ENCODE measurements around the gene CTCF. TPM values are rescaled to one million over a fixed set of nuclear protein-coding genes. Genes with fewer than 3 reads are reported as not detected.
A peak's percentile ranks its signal among the peaks of the same experiment; 100 is the strongest.

CTCF gene
- total and polyA plus RNA-seq, 3 experiments from 2014 or later: 65.4 to 67.4 (median 66.4) TPM

DNA sequence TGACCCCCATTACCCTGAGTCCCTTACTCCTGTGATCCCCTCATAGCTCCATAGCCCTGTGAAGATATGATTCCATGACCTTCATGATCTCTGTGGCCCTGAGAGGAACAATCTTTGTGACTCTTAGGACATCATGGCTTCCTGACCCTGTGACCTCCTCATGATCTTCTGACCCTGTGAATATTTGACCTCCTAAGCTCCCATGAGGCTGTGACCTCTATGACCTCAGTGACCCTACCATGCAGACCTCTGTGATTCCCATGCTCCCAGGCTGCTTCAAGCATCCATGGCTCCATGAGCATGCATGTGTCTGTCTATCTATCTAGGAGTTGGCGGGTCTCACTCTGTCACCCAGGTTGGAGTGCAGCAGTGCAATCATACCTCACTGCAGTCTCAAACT is 21.6 kb upstream of the CTCF start:
- DNase-seq: no peak
- Histone ChIP-seq H3K4me1 (ENCODE audit: insufficient read depth, low read length) (peaks cover 33% of the 10 kb centered on the region), H3K4me3 (ENCODE audit: low read length) (no peak overlapping the region), H3K9me3 (ENCODE audit: low read length) (no peaks in the 10 kb centered on the region), H3K27ac (ENCODE audit: low read depth, low read length) (no peak overlapping the region), H3K27me3 (ENCODE audit: insufficient read depth, low read length, poor library complexity, severe bottlenecking) (no peaks in the 10 kb centered on the region), H3K36me3 (ENCODE audit: insufficient read depth, low read length) (no peaks in the 10 kb centered on the region)
- H3K4me3 Mint-ChIP-seq: peak overlapping the region in 5 of 7 donors; percentile 28 to 82 (median 41)
- POLR2A ChIA-PET: interaction anchor here (2.0 kb wide), 1 partner anchor 21 kb away, joined by 7 read pairs; the partner anchor contains the start of gene CTCF
- H3K4me1 Mint-ChIP-seq: peaks cover 29 to 58% (median 33%) of the 10 kb centered on the region in 3 donors
- H3K36me3 Mint-ChIP-seq: peaks cover 0 to 39% (median 0%) of the 10 kb centered on the region in 3 donors
- CTCF ChIA-PET: interaction anchor here (1.0 to 13.7 kb wide), 3 partner anchors 19 to 104 kb away, joined by 3 to 125 read pairs (median 8); partner anchors contain the start of gene CARMIL2
- H3K27me3 Mint-ChIP-seq: peaks cover 0 to 1% of the 10 kb centered on the region in 2 donors
- no peaks in the 10 kb centered on the region for H3K9me3 Mint-ChIP-seq
- peak overlapping the region; percentile 48 to 95 (median 72) for H3K27ac Mint-ChIP-seq

DNA sequence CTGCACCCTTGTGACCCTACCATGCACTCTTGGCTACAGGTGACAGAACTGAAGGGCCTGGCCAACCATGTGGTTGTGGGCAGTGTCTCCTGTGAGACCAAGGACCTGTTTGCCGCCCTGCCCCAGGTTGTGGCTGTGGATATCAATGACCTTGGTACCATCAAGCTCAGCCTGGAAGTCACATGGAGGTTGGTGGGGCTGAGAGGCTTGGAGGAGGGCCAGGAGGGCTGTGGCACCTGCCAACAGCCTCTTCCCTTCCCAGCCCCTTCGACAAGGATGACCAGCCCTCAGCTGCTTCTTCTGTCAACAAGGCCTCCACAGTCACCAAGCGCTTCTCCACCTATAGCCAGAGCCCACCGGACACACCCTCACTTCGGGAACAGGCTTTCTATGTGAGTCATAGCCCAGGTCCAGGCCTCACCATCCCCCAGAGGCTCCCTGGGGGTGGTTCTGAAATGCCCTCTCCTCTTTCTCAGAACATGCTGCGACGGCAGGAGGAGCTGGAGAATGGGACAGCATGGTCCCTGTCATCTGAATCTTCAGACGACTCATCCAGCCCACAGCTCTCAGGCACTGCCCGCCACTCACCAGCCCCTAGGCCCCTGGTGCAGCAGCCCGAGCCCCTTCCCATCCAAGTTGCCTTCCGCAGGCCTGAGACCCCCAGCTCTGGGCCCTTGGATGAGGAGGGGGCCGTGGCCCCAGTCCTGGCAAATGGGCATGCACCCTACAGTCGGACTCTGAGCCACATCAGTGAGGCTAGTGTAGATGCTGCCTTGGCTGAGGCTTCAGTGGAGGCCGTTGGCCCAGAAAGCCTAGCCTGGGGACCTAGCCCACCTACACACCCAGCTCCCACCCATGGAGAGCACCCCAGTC is 20.7 kb upstream of the CTCF start:
- H3K36me3 Mint-ChIP-seq: peaks cover 0 to 41% (median 0%) of the 10 kb centered on the region in 3 donors
- H3K4me1 Mint-ChIP-seq: peaks cover 27 to 54% (median 30%) of the 10 kb centered on the region in 3 donors
- Histone ChIP-seq H3K4me1 (ENCODE audit: insufficient read depth, low read length) (peaks cover 34% of the 10 kb centered on the region), H3K4me3 (ENCODE audit: low read length) (no peak overlapping the region), H3K27ac (ENCODE audit: low read depth, low read length) (no peak overlapping the region), H3K27me3 (ENCODE audit: insufficient read depth, low read length, poor library complexity, severe bottlenecking) (no peaks in the 10 kb centered on the region), H3K36me3 (ENCODE audit: insufficient read depth, low read length) (no peaks in the 10 kb centered on the region), H3K9me3 (ENCODE audit: low read length) (no peaks in the 10 kb centered on the region)
- POLR2A ChIA-PET: interaction anchor here (1.0 to 2.0 kb wide), 2 partner anchors 20 to 103 kb away, joined by 6 to 7 read pairs; partner anchors contain the start of genes CARMIL2 and CTCF
- peaks cover 0 to 1% of the 10 kb centered on the region in 2 donors for H3K27me3 Mint-ChIP-seq
- H3K9me3 Mint-ChIP-seq: no peaks in the 10 kb centered on the region
- CTCF ChIA-PET: interaction anchor here (1.7 to 13.7 kb wide), 2 partner anchors 20 to 103 kb away, joined by 8 to 125 read pairs; partner anchors contain the start of gene CARMIL2
- peak overlapping the region; percentile 48 to 95 (median 73) for H3K27ac Mint-ChIP-seq
- peak overlapping the region in 3 of 7 donors; percentile 36 to 82 (median 73) for H3K4me3 Mint-ChIP-seq
- no peak for DNase-seq

GRCh38 chr16:67542464-67542863 is 19.9 kb upstream of the CTCF start:
- ChIA-PET POLR2A (interaction anchor here (1.0 to 2.0 kb wide), 2 partner anchors 19 to 103 kb away, joined by 6 to 7 read pairs; partner anchors contain the start of genes CARMIL2 and CTCF), CTCF (interaction anchor here (1.7 to 13.7 kb wide), 2 partner anchors 21 to 102 kb away, joined by 8 to 125 read pairs; partner anchors contain the start of gene CARMIL2)
- no peak overlapping the region for H3K4me3 ChIP-seq (ENCODE audit: low read length)
- H3K27me3 Mint-ChIP-seq: peaks cover 0 to 1% of the 10 kb centered on the region in 2 donors
- H3K9me3 ChIP-seq (ENCODE audit: low read length): no peaks in the 10 kb centered on the region
- no peaks in the 10 kb centered on the region for H3K27me3 ChIP-seq (ENCODE audit: insufficient read depth, low read length, poor library complexity, severe bottlenecking)
- H3K36me3 ChIP-seq (ENCODE audit: insufficient read depth, low read length): no peaks in the 10 kb centered on the region
- H3K4me1 ChIP-seq (ENCODE audit: insufficient read depth, low read length): peaks cover 36% of the 10 kb centered on the region
- H3K4me3 Mint-ChIP-seq: peak overlapping the region in 2 of 7 donors; percentile 35 to 63
- H3K9me3 Mint-ChIP-seq: no peaks in the 10 kb centered on the region
- no peak overlapping the region for H3K27ac ChIP-seq (ENCODE audit: low read depth, low read length)
- peaks cover 29 to 55% (median 34%) of the 10 kb centered on the region in 3 donors for H3K4me1 Mint-ChIP-seq
- DNase-seq: peak; percentile 70 to 89 (median 76)
- peak overlapping the region; percentile 27 to 89 (median 75) for H3K27ac Mint-ChIP-seq
- H3K36me3 Mint-ChIP-seq: peaks cover 0 to 40% (median 0%) of the 10 kb centered on the region in 3 donors

GRCh38 chr16:67543036-67543435 is 19.3 kb upstream of the CTCF start:
- peaks cover 0 to 1% of the 10 kb centered on the region in 2 donors for H3K27me3 Mint-ChIP-seq
- Histone ChIP-seq H3K4me3 (ENCODE audit: low read length) (no peak overlapping the region), H3K27me3 (ENCODE audit: insufficient read depth, low read length, poor library complexity, severe bottlenecking) (no peaks in the 10 kb centered on the region), H3K4me1 (ENCODE audit: insufficient read depth, low read length) (peaks cover 42% of the 10 kb centered on the region), H3K36me3 (ENCODE audit: insufficient read depth, low read length) (no peaks in the 10 kb centered on the region), H3K27ac (ENCODE audit: low read depth, low read length) (no peak overlapping the region), H3K9me3 (ENCODE audit: low read length) (no peaks in the 10 kb centered on the region)
- H3K27ac Mint-ChIP-seq: peak overlapping the region in 6 of 8 donors; percentile 27 to 89 (median 70)
- POLR2A ChIA-PET: no interaction called here
- H3K4me3 Mint-ChIP-seq: no peak overlapping the region
- peaks cover 0 to 44% (median 0%) of the 10 kb centered on the region in 3 donors for H3K36me3 Mint-ChIP-seq
- CTCF ChIA-PET: interaction anchor here (1.2 to 10.5 kb wide), 4 partner anchors 10 to 126 kb away, joined by 3 to 235 read pairs (median 7); partner anchors contain the start of gene CARMIL2
- DNase-seq: no peak
- H3K9me3 Mint-ChIP-seq: no peaks in the 10 kb centered on the region
- H3K4me1 Mint-ChIP-seq: peaks cover 35 to 61% (median 40%) of the 10 kb centered on the region in 3 donors

DNA sequence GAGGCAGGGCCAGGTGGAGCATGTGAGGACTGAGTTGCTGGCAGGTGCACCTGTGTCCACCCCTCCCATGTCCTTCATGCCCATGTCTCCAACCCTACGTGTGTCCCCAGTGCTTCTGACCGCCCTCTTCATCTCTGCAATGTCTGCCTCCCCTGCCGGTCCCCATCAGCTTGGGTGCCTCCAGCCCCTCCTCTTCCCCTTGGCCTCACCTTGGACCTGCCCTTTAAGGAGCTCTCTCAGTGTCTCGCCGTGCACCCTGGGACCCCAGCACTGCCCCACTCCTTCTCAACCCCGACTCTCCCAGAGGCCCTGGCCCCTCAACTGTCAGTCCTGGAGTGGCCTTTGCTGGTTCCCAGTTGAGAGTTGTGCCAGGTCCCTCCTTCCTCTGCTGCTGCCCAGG is 18.7 kb upstream of the CTCF start:
- CTCF ChIA-PET: interaction anchor here (1.1 to 10.5 kb wide), 6 partner anchors 9 to 126 kb away, joined by 3 to 235 read pairs (median 7); partner anchors contain the start of genes ACD, CARMIL2 and CTCF
- DNase-seq: no peak
- Mint-ChIP-seq H3K4me3 (no peak overlapping the region), H3K4me1 (peaks cover 39 to 63% (median 43%) of the 10 kb centered on the region in 3 donors), H3K36me3 (peaks cover 0 to 46% (median 0%) of the 10 kb centered on the region in 3 donors), H3K27me3 (peaks cover 0 to 1% of the 10 kb centered on the region in 2 donors), H3K9me3 (no peaks in the 10 kb centered on the region), H3K27ac (peak overlapping the region in 6 of 8 donors; percentile 11 to 80 (median 58))
- no peak overlapping the region for H3K27ac ChIP-seq (ENCODE audit: low read depth, low read length)
- H3K9me3 ChIP-seq (ENCODE audit: low read length): no peaks in the 10 kb centered on the region
- no peaks in the 10 kb centered on the region for H3K36me3 ChIP-seq (ENCODE audit: insufficient read depth, low read length)
- peaks cover 43% of the 10 kb centered on the region for H3K4me1 ChIP-seq (ENCODE audit: insufficient read depth, low read length)
- POLR2A ChIA-PET: interaction anchor here (0.5 to 0.8 kb wide), 2 partner anchors 10 to 104 kb away, joined by 3 to 10 read pairs; no protein-coding TSS in a partner anchor
- H3K27me3 ChIP-seq (ENCODE audit: insufficient read depth, low read length, poor library complexity, severe bottlenecking): no peaks in the 10 kb centered on the region
- no peak overlapping the region for H3K4me3 ChIP-seq (ENCODE audit: low read length)

DNA sequence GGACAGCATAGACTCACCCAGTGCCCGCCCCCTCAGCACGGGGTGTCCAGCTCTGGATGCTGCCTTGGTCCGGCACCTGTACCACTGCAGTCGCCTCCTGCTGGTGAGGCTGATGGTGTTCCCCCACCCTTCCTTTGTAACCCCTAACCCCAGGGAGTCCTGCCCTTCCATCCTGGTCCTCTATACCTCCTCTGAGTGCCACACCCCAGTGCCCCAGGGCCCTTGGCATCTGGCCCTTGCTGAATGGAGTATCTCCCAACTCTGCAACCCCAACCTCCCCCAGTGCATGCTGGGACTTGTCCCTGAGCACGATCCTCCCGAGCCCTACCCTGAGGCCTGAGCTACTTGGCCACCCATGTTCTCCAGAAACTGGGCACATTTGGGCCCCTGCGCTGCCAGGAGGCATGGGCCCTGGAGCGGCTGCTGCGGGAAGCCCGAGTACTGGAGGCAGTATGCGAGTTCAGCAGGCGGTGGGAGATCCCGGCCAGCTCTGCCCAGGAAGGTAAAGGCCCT is 17.9 kb upstream of the CTCF start:
- H3K4me1 Mint-ChIP-seq: peaks cover 31 to 57% (median 36%) of the 10 kb centered on the region in 3 donors
- no peaks in the 10 kb centered on the region for H3K27me3 ChIP-seq (ENCODE audit: insufficient read depth, low read length, poor library complexity, severe bottlenecking)
- peak overlapping the region in 1 of 7 donors; percentile 75 for H3K4me3 Mint-ChIP-seq
- H3K27me3 Mint-ChIP-seq: no peaks in the 10 kb centered on the region
- ChIA-PET CTCF (interaction anchor here (0.8 to 10.5 kb wide), 12 partner anchors 8 to 272 kb away, joined by 3 to 235 read pairs (median 4); partner anchors contain the start of genes ACD, C16orf86, CARMIL2 and CTCF), POLR2A (interaction anchor here (0.8 to 0.9 kb wide), 2 partner anchors 12 to 103 kb away, joined by 3 to 4 read pairs; no protein-coding TSS in a partner anchor)
- peaks cover 0 to 41% (median 2%) of the 10 kb centered on the region in 3 donors for H3K36me3 Mint-ChIP-seq
- no peaks in the 10 kb centered on the region for H3K9me3 Mint-ChIP-seq
- H3K4me3 ChIP-seq (ENCODE audit: low read length): no peak overlapping the region
- no peak overlapping the region for H3K27ac ChIP-seq (ENCODE audit: low read depth, low read length)
- H3K9me3 ChIP-seq (ENCODE audit: low read length): no peaks in the 10 kb centered on the region
- H3K27ac Mint-ChIP-seq: peak overlapping the region in 2 of 8 donors; percentile 10 to 53
- peaks cover 41% of the 10 kb centered on the region for H3K4me1 ChIP-seq (ENCODE audit: insufficient read depth, low read length)
- DNase-seq: no peak
- H3K36me3 ChIP-seq (ENCODE audit: insufficient read depth, low read length): no peaks in the 10 kb centered on the region

DNA sequence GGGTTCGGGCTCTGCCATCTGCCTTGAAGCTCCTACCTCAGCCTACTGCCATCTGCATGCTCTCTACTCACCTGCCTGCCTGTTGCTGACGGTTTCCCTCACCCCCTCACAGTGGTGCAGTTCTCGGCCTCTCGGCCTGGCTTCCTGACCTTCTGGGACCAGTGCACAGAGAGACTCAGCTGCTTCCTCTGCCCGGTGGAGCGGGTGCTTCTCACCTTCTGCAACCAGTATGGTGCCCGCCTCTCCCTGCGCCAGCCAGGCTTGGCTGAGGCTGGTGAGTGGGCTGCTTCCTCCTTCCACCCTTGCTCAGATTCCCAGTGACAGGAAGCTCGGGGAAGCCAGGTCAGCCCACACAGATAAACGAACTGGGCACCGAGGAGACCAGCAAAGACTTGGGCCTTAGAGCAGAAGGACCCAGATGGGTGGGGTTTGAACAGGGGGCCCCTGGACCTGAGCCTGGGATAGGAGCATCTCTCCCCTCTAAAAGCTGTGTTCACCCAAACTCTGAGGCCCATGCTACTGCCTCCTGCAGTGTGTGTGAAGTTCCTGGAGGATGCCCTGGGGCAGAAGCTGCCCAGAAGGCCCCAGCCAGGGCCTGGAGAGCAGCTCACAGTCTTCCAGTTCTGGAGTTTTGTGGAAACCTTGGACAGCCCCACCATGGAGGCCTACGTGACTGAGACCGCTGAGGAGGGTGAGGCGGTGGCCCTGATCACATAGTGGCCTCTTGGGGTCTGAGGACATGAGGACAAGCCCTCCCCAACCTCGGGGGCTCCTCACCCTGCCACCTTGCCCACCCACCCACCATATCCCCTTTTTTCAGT is 17.3 kb upstream of the CTCF start:
- H3K4me1 Mint-ChIP-seq: peaks cover 27 to 58% (median 37%) of the 10 kb centered on the region in 3 donors
- no peaks in the 10 kb centered on the region for H3K27me3 Mint-ChIP-seq
- DNase-seq: no peak
- peak overlapping the region in 2 of 8 donors; percentile 64 to 79 for H3K27ac Mint-ChIP-seq
- POLR2A ChIA-PET: interaction anchor here (0.9 kb wide), 1 partner anchor 11 kb away, joined by 4 read pairs; no protein-coding TSS in a partner anchor
- no peaks in the 10 kb centered on the region for H3K9me3 Mint-ChIP-seq
- Histone ChIP-seq H3K9me3 (ENCODE audit: low read length) (no peaks in the 10 kb centered on the region), H3K27me3 (ENCODE audit: insufficient read depth, low read length, poor library complexity, severe bottlenecking) (no peaks in the 10 kb centered on the region), H3K4me3 (ENCODE audit: low read length) (no peak overlapping the region), H3K36me3 (ENCODE audit: insufficient read depth, low read length) (no peaks in the 10 kb centered on the region), H3K4me1 (ENCODE audit: insufficient read depth, low read length) (peaks cover 41% of the 10 kb centered on the region), H3K27ac (ENCODE audit: low read depth, low read length) (no peak overlapping the region)
- H3K36me3 Mint-ChIP-seq: peaks cover 0 to 40% (median 2%) of the 10 kb centered on the region in 3 donors
- CTCF ChIA-PET: interaction anchor here (0.8 to 10.5 kb wide), 12 partner anchors 11 to 272 kb away, joined by 3 to 235 read pairs (median 3); partner anchors contain the start of genes C16orf86, CARMIL2, CTCF and ENKD1
- no peak overlapping the region for H3K4me3 Mint-ChIP-seq

Measured in CD8-positive, alpha-beta memory T cell (primary cell).